Measurements from ENCODE around the gene FBXL19. TPM values are rescaled to one million over a fixed set of nuclear protein-coding genes. Genes with fewer than 3 reads are reported as not detected.

The FBXL19 gene
- total and polyA plus RNA-seq, 2 of the 8 experiments (the other 6 are each of a cell fraction or from before 2014, with no cell fraction given), result 47.2 to 72.2 TPM

DNA sequence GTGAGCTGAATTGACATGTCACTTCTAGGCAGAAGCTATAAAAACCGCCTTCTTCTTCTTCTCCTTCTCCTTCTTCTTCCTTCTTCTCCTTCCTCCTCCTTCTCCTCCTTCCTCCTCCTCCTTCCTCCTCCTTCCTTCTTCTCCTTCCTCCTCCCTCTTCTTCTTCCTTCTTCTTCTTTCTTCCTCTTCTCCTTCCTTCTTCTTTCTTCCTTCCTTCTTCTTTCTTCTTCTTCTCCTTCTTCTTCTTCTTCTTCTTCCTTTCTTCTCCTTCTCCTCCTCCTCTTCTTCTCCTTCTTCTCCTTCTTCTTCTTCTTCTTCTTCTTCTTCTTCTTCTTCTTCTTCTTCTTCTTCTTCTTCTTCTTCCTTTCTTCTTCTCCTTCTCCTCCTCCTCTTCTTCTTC lies 4.8 kb upstream of the FBXL19 start:
- H2BK20ac ChIP-seq (ENCODE audit: low read length), result no peak overlapping the region
- H3K56ac ChIP-seq (replicated peaks; ENCODE audit: insufficient read length, low read depth, low read length), result no peak overlapping the region
- ChIA-PET CTCF (ENCODE audit: partially characterized antibody) (interaction anchor here (0.5 to 8.0 kb wide), 6 partner anchors 17 to 291 kb away, joined by 3 to 63 read pairs (median 4); no protein-coding TSS in a partner anchor), POLR2A (ENCODE audit: partially characterized antibody) (interaction anchor here (1.0 to 1.5 kb wide), 2 partner anchors 25 to 113 kb away, joined by 3 read pairs; partner anchors contain the start of gene BCL7C)
- WGBS, 2 experiments (ENCODE audit: extremely low coverage in 1 of 2, insufficient coverage in 1 of 2, insufficient read length in 1 of 2, insufficient replicate concordance in 2 of 2, low coverage in 1 of 2, low lambda C conversion rate in 2 of 2, missing lambda C conversion rate in 1 of 2), result 86% methylated on average over 1 of the region's 1 CpG; no CpG with 5 or more reads in 1 of the 2 experiments
- H2BK5ac ChIP-seq (ENCODE audit: low read depth, low read length), result no peak overlapping the region
- H4K8ac ChIP-seq (ENCODE audit: extremely low read depth, insufficient read depth, low read length), result no peak overlapping the region
- no peaks in the 10 kb centered on the region for H3K79me2 ChIP-seq (ENCODE audit: control insufficient read depth in 1 of 2, insufficient read depth in 2 of 2, low read length in 2 of 2)
- no peak overlapping the region for H3K14ac ChIP-seq (ENCODE audit: insufficient read length)
- no peak overlapping the region for H2BK12ac ChIP-seq (ENCODE audit: low read depth, low read length)
- H4K91ac ChIP-seq (replicated peaks; ENCODE audit: insufficient read length, low read length), result no peak overlapping the region
- no peak overlapping the region for H3K4ac ChIP-seq (replicated peaks; ENCODE audit: insufficient read length, low read depth, low read length)
- no peak overlapping the region for H3K18ac ChIP-seq (ENCODE audit: extremely low read depth, low read length)
- H2AK5ac ChIP-seq (ENCODE audit: low read depth, low read length), result no peak overlapping the region
- no peak overlapping the region for H3K27ac ChIP-seq (ENCODE audit: low read depth, low read length)
- H3K4me3 ChIP-seq (ENCODE audit: extremely low read depth in 1 of 4, insufficient read depth in 2 of 4, low read depth in 3 of 4, low read length in 4 of 4), result no peak overlapping the region
- H4K20me1 ChIP-seq (replicated peaks in 1 of 2; ENCODE audit: control insufficient read depth in 1 of 2, insufficient read depth in 2 of 2, low read length in 2 of 2), result peaks cover 0 to 2% of the 10 kb centered on the region in 2 experiments
- no peak overlapping the region for H2BK120ac ChIP-seq (replicated peaks; ENCODE audit: low read depth, low read length)
- no peaks in the 10 kb centered on the region for H3K27me3 ChIP-seq (replicated peaks in 1 of 4; ENCODE audit: control insufficient read depth in 3 of 4, extremely low read depth in 1 of 4, insufficient read depth in 3 of 4, low read length in 3 of 4)
- H3K79me1 ChIP-seq (ENCODE audit: low read depth, low read length), result no peaks in the 10 kb centered on the region
- no peak overlapping the region for H3K4me2 ChIP-seq (ENCODE audit: insufficient read depth in 1 of 2, low read depth in 2 of 2, low read length in 2 of 2)
- no peak overlapping the region for H3K23ac ChIP-seq (ENCODE audit: insufficient read length)
- no peak overlapping the region for H4K5ac ChIP-seq (ENCODE audit: insufficient read length, low read depth, low read length)
- peaks cover 5% of the 10 kb centered on the region; the same call in 1 of the 2 replicates for H3K23me2 ChIP-seq (ENCODE audit: low read depth, low read length)
- no peaks in the 10 kb centered on the region for H3K9me3 ChIP-seq (ENCODE audit: insufficient read depth in 2 of 2, low read depth in 1 of 2, low read length in 1 of 2)
- H3K36me3 ChIP-seq (ENCODE audit: control insufficient read depth in 2 of 4, insufficient read depth in 4 of 4, low read length in 3 of 4), result no peaks in the 10 kb centered on the region
- H3K9ac ChIP-seq (replicated peaks in 1 of 4; ENCODE audit: extremely low read depth in 1 of 4, low read depth in 3 of 4, low read length in 3 of 4), result no peak overlapping the region
- no peak overlapping the region for H2AFZ ChIP-seq (ENCODE audit: low read length)
- no peak overlapping the region for H2BK15ac ChIP-seq (ENCODE audit: low read length)
- FAIRE-seq, result no peak
- H3K4me1 ChIP-seq (replicated peaks in 1 of 4; ENCODE audit: control insufficient read depth in 3 of 4, insufficient read depth in 4 of 4, low read length in 3 of 4), result no peaks in the 10 kb centered on the region; a peak in 2 of 7 replicates
- DNase-seq (ENCODE audit: low read depth in 1 of 2, low spot score in 2 of 2), result no peak
- TF ChIP-seq SIRT6 (IDR thresholded peaks at IDR 0.05; ENCODE audit: low read length), result no peak
- TF ChIP-seq, protein P1, sequence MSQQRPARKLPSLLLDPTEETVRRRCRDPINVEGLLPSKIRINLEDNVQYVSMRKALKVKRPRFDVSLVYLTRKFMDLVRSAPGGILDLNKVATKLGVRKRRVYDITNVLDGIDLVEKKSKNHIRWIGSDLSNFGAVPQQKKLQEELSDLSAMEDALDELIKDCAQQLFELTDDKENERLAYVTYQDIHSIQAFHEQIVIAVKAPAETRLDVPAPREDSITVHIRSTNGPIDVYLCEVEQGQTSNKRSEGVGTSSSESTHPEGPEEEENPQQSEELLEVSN (IDR thresholded peaks at IDR 0.05), result no peak
- no peak for TF ChIP-seq GABPA (IDR thresholded peaks at IDR 0.05; ENCODE audit: borderline replicate concordance, insufficient read depth, low read length)
- TF ChIP-seq RFX5 (IDR thresholded peaks at IDR 0.05; ENCODE audit: borderline replicate concordance, low read depth, low read length), result no peak
- TF ChIP-seq KDM1A (IDR thresholded peaks at IDR 0.05; ENCODE audit: borderline replicate concordance, low read length), result no peak
- TF ChIP-seq KDM4A (IDR thresholded peaks at IDR 0.05; ENCODE audit: low read depth, low read length, severe bottlenecking), result no peak
- TF ChIP-seq ASH2L (IDR thresholded peaks at IDR 0.05; ENCODE audit: low read length), result no peak
- no peak for TF ChIP-seq JUN (IDR thresholded peaks at IDR 0.05; ENCODE audit: low read depth, low read length)
- TF ChIP-seq CTBP2 (IDR thresholded peaks at IDR 0.05; ENCODE audit: borderline replicate concordance, insufficient read depth, insufficient read length, low read length), result no peak
- no peak for TF ChIP-seq CREB1 (IDR thresholded peaks at IDR 0.05)
- no peak for TF ChIP-seq TAF1 (IDR thresholded peaks at IDR 0.05; ENCODE audit: low read depth, low read length)
- no peak for TF ChIP-seq CEBPB (IDR thresholded peaks at IDR 0.05; ENCODE audit: low read depth, low read length)
- no peak for TF ChIP-seq KDM5A (IDR thresholded peaks at IDR 0.05; ENCODE audit: low read length)
